Omental fat pad (tissue), 4 donors: ENCODE results near the gene SLC7A1. TPM values are rescaled to one million over a fixed set of nuclear protein-coding genes. Genes with fewer than 3 reads are reported as not detected.

Source experiments
- ATAC-seq: fragments of 150-250 bp; one replicate; pipeline ENCODE4 v1.9.1; 2016; ENCODE audit warnings: mild to moderate bottlenecking, moderate library complexity; ENCODE audit not compliant: low FRiP score
- DNase-seq: peaks from one replicate; pipeline ENCODE4 v3.0.0-alpha.2; 2019; ENCODE audit warnings: low spot score
- CTCF ChIP-seq, 3 donors: fragments of 450-650 bp; IDR thresholded peaks; one replicate each; pipeline ENCODE4 v1.5.1; 2016 to 2017; ENCODE audit warnings: antibody characterized with exemption in 3 of 3, mild to moderate bottlenecking in 3 of 3, moderate library complexity in 2 of 3
- total RNA-seq, 4 donors: library from RNA; depleted of rRNA; stranded (reverse); fragments of >200 nt; gene quantifications; one replicate each; pipeline ENCODE4 v1.1.0, GENCODE V29; 2016

SLC7A1 gene
- total RNA-seq, 4 donors from 2014 or later: 18.5 to 60.5 (median 25.8) TPM

- TF ChIP-seq CTCF (IDR thresholded peaks at IDR 0.05): no peak
- ATAC-seq (no peak), DNase-seq (no peak)
Observed at GRCh38 chr13:29513002-29513980, 82.2 kb downstream of the SLC7A1 start.

DNA sequence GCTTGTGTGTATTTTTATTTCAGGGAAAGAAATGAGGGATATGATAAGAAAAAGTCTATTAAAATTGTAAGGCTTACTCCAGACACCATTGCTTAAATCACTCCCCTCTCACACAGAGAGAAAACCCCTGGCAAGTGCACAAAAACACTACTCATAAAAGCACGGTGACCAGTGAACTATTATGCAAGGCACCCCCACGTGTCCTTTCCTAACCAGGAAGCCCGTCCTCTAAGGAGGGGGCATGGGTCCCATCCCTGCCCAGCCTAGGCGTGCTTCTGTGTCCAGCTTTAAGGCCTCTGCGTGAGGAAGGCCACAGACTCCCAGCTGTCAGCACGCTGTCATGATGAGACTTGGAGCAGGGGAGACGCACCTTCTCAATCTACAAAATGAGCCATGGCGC lies 83.5 kb downstream of the SLC7A1 start:
- DNase-seq: no peak
- ATAC-seq: peak; percentile 37
- no peak for TF ChIP-seq CTCF (IDR thresholded peaks at IDR 0.05)

DNA sequence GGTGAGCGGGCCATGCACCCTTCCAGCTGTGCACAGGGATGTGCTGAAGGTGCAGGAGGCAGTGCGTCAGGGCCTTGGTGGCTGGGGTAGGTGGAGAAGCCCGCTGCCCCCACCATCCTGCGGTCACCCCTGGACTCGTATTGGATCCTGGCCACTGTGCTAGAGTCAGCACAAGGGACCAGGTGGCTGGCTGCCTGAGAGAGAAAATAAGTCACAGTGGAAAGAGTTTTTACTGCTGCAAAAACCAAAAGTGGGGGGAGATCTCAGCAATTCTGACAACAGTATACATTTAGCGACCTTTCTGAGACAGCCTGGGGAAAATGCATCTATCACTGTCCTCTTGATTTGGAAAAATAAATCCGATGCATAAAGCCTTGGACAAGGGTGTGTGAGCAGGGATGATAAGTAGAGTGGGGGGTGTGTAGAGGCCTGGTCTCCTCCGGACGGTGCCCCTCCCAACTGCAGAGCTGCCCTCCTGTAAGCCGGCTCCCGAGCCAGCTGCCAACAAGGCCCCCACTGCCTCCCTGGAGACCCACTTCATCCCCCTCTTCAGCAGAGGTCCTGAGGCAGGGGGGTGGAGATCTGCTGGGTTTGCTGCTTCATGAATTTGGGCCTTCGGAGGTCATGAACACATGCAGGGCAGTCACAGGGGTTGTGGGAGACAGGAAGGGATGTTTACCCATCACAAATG lies 84.2 kb downstream of the SLC7A1 start:
- ATAC-seq: no peak
- no peak for DNase-seq
- TF ChIP-seq CTCF (IDR thresholded peaks at IDR 0.05): no peak

GRCh38 chr13:29510651-29511084 lies 84.8 kb downstream of the SLC7A1 start:
- DNase-seq (no peak), ATAC-seq (no peak)
- no peak for TF ChIP-seq CTCF (IDR thresholded peaks at IDR 0.05)

GRCh38 chr13:29509999-29510589 lies 85.4 kb downstream of the SLC7A1 start:
- DNase-seq (no peak), ATAC-seq (no peak)
- no peak for TF ChIP-seq CTCF (IDR thresholded peaks at IDR 0.05)

DNA sequence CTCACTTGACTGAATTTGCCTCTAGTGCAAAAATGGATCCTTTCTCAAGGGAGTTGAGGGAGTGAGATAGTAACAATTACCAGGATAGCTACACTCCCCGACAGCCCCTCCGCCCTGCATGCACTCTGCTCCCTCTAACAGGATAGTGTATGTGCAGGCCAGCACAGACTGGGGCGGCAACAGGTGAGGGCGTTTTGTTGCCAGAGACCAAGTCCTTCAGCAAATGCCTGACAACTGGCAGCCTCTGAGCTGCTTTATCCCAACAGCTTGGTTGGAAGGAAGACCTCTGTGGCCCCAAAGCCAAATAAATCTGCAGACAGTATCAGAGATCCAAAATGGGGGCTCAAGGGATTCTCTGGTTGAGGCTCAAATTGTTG lies 86.6 kb downstream of the SLC7A1 start:
- ATAC-seq: no peak
- no peak for TF ChIP-seq CTCF (IDR thresholded peaks at IDR 0.05)
- no peak for DNase-seq
